Measurements from ENCODE around the gene YLPM1.

The YLPM1 gene

GRCh38 chr14:74843653-74844052 is 80.5 kb downstream of the YLPM1 start:
- H3K27ac ChIP-seq: no peak overlapping the region
- TF ChIP-seq, protein P1, sequence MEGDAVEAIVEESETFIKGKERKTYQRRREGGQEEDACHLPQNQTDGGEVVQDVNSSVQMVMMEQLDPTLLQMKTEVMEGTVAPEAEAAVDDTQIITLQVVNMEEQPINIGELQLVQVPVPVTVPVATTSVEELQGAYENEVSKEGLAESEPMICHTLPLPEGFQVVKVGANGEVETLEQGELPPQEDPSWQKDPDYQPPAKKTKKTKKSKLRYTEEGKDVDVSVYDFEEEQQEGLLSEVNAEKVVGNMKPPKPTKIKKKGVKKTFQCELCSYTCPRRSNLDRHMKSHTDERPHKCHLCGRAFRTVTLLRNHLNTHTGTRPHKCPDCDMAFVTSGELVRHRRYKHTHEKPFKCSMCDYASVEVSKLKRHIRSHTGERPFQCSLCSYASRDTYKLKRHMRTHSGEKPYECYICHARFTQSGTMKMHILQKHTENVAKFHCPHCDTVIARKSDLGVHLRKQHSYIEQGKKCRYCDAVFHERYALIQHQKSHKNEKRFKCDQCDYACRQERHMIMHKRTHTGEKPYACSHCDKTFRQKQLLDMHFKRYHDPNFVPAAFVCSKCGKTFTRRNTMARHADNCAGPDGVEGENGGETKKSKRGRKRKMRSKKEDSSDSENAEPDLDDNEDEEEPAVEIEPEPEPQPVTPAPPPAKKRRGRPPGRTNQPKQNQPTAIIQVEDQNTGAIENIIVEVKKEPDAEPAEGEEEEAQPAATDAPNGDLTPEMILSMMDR (conservative IDR thresholded peaks at IDR 0.05): no peak

DNA sequence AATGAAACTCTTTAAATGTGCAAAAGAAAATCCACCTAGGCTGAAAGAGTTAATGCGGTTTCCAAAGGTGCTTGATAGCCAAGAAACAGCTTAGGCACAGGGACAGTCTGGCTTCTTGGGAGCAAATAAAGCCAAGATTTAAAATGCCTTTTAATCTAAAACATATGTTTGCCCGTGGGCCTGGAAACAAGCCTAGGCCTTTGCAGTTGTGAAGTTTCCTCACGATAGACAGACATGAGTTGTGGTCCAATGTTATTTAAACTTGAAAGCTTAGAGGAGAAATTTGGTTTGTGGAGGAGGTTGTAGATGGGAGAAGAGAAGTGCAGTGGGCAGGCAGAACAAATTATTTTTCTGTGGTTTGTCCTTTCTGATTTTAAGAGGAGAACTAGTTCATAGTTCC is 83.1 kb downstream of the YLPM1 start:
- H3K27ac ChIP-seq: no peak overlapping the region
- TF ChIP-seq, protein P1 (conservative IDR thresholded peaks at IDR 0.05): no peak

- TF ChIP-seq, protein P1 (conservative IDR thresholded peaks at IDR 0.05): no peak
Measured at GRCh38 chr14:74846968-74847665, 84.0 kb downstream of the YLPM1 start.

GRCh38 chr14:74848768-74849167 is 85.7 kb downstream of the YLPM1 start:
- TF ChIP-seq, protein P1 (conservative IDR thresholded peaks at IDR 0.05): no peak
- H3K27ac ChIP-seq: no peak overlapping the region

More at GRCh38 chr14:74846968-74847665, 84.0 kb downstream of the YLPM1 start:
- no peak overlapping the region for H3K27ac ChIP-seq

DNA sequence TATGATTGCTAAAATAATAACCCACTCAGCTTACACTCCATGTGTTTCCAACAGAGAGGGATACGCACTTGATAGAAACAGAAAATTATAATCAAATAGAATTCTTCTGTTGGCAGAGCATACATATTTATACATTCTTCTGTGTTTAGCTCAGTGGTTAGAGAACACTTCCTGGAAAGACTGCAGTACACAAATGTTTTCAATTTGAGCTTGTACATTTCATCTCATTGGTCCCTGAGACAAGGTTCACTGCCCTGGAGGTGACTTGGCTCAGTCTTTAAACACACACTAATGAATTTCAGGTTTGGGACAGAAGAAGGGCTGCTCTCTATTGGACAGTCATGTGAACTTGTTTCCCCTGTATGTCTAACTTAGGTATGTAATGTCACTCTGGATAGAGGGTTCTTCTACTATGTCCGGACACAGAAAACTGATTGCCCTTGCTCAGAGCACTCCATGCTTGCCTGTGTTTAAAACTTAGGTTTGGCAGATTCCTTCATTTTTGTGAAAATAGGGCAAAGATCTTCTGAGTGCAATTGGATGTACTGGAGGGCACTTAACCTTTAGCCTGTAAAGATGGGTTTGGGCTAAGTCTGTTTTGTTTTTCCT is 89.9 kb downstream of the YLPM1 start:
- H3K27ac ChIP-seq: no peak overlapping the region
- TF ChIP-seq, protein P1 (conservative IDR thresholded peaks at IDR 0.05): no peak

GRCh38 chr14:74853581-74853980 is 90.5 kb downstream of the YLPM1 start:
- TF ChIP-seq, protein P1 (conservative IDR thresholded peaks at IDR 0.05): no peak
- H3K27ac ChIP-seq: no peak overlapping the region

GRCh38 chr14:74855021-74855420 is 91.9 kb downstream of the YLPM1 start:
- TF ChIP-seq, protein P1 (conservative IDR thresholded peaks at IDR 0.05): no peak
- no peak overlapping the region for H3K27ac ChIP-seq
